ENCODE results near the gene LRRK1.

LRRK1 gene

GRCh38 chr15:100901702-100902435 lies 17.3 kb upstream of the LRRK1 start:
- Histone ChIP-seq H3K36me3 (ENCODE audit: insufficient read depth, low read length) (no peaks in the 10 kb centered on the region), H3K4me1 (ENCODE audit: insufficient read depth, low read length) (no peaks in the 10 kb centered on the region), H4K20me1 (ENCODE audit: insufficient read depth, low read length) (no peaks in the 10 kb centered on the region), H3K27me3 (ENCODE audit: insufficient read depth, low read length, poor library complexity) (peaks cover 10% of the 10 kb centered on the region), H3K27ac (ENCODE audit: low read length) (no peak overlapping the region), H3K4me2 (ENCODE audit: insufficient read depth, low read length) (no peak overlapping the region), H3K9me3 (ENCODE audit: insufficient read depth, low read length, severe bottlenecking) (no peaks in the 10 kb centered on the region), H2AFZ (ENCODE audit: low read depth, low read length) (no peak overlapping the region), H3K4me3 (ENCODE audit: low read depth in 1 of 2, low read length in 2 of 2) (no peak overlapping the region), H3K79me2 (ENCODE audit: insufficient read depth, low read length) (no peaks in the 10 kb centered on the region), H3K9ac (ENCODE audit: low read depth, low read length) (no peak overlapping the region)
- TF ChIP-seq EZH2 (IDR thresholded peaks at IDR 0.05; ENCODE audit: borderline replicate concordance, low read depth, low read length, severe bottlenecking) (no peak), CTCF (IDR thresholded peaks at IDR 0.05; ENCODE audit: borderline replicate concordance, extremely low read depth, low read length, poor library complexity, severe bottlenecking) (no peak)
- DNase-seq (no peak), ATAC-seq (ENCODE audit: insufficient read depth, low read depth) (no peak)

GRCh38 chr15:100902436-100903167 lies 16.6 kb upstream of the LRRK1 start:
- TF ChIP-seq EZH2 (IDR thresholded peaks at IDR 0.05; ENCODE audit: borderline replicate concordance, low read depth, low read length, severe bottlenecking) (no peak), CTCF (IDR thresholded peaks at IDR 0.05; ENCODE audit: borderline replicate concordance, extremely low read depth, low read length, poor library complexity, severe bottlenecking) (no peak)
- DNase-seq (no peak), ATAC-seq (ENCODE audit: insufficient read depth, low read depth) (no peak)
- Histone ChIP-seq H3K4me2 (ENCODE audit: insufficient read depth, low read length) (no peak overlapping the region), H3K79me2 (ENCODE audit: insufficient read depth, low read length) (no peaks in the 10 kb centered on the region), H3K36me3 (ENCODE audit: insufficient read depth, low read length) (no peaks in the 10 kb centered on the region), H3K9ac (ENCODE audit: low read depth, low read length) (no peak overlapping the region), H3K9me3 (ENCODE audit: insufficient read depth, low read length, severe bottlenecking) (no peaks in the 10 kb centered on the region), H3K27me3 (ENCODE audit: insufficient read depth, low read length, poor library complexity) (peaks cover 14% of the 10 kb centered on the region), H3K4me3 (ENCODE audit: low read depth in 1 of 2, low read length in 2 of 2) (no peak overlapping the region), H2AFZ (ENCODE audit: low read depth, low read length) (no peak overlapping the region), H3K4me1 (ENCODE audit: insufficient read depth, low read length) (no peaks in the 10 kb centered on the region), H4K20me1 (ENCODE audit: insufficient read depth, low read length) (no peaks in the 10 kb centered on the region), H3K27ac (ENCODE audit: low read length) (no peak overlapping the region)

GRCh38 chr15:100903168-100903554 lies 16.0 kb upstream of the LRRK1 start:
- Histone ChIP-seq H3K27ac (ENCODE audit: low read length) (no peak overlapping the region), H3K36me3 (ENCODE audit: insufficient read depth, low read length) (no peaks in the 10 kb centered on the region), H3K27me3 (ENCODE audit: insufficient read depth, low read length, poor library complexity) (peaks cover 14% of the 10 kb centered on the region), H3K4me1 (ENCODE audit: insufficient read depth, low read length) (no peaks in the 10 kb centered on the region), H3K4me3 (ENCODE audit: low read depth in 1 of 2, low read length in 2 of 2) (no peak overlapping the region), H2AFZ (ENCODE audit: low read depth, low read length) (no peak overlapping the region), H4K20me1 (ENCODE audit: insufficient read depth, low read length) (no peaks in the 10 kb centered on the region), H3K9me3 (ENCODE audit: insufficient read depth, low read length, severe bottlenecking) (no peaks in the 10 kb centered on the region), H3K9ac (ENCODE audit: low read depth, low read length) (no peak overlapping the region), H3K4me2 (ENCODE audit: insufficient read depth, low read length) (no peak overlapping the region), H3K79me2 (ENCODE audit: insufficient read depth, low read length) (no peaks in the 10 kb centered on the region)
- no peak for DNase-seq
- no peak for ATAC-seq (ENCODE audit: insufficient read depth, low read depth)
- TF ChIP-seq EZH2 (IDR thresholded peaks at IDR 0.05; ENCODE audit: borderline replicate concordance, low read depth, low read length, severe bottlenecking) (no peak), CTCF (IDR thresholded peaks at IDR 0.05; ENCODE audit: borderline replicate concordance, extremely low read depth, low read length, poor library complexity, severe bottlenecking) (no peak)
